C4-2B (cell line): ENCODE results near the gene TRIM72.

ENCODE experiments used
- H3K27ac ChIP-seq: fragments of 450-650 bp; 2 replicates; pipeline ENCODE4 v1.5.1; 2017
- ZFX ChIP-seq: fragments of 450-650 bp; IDR thresholded peaks from 2 replicates; pipeline ENCODE4 v1.6.1; 2017
- TF ChIP-seq, protein P1 (sequence below): fragments of 450-650 bp; conservative IDR thresholded peaks from 2 replicates; pipeline ENCODE4 v1.5.1; 2017; ENCODE audit warnings: mild to moderate bottlenecking

TRIM72 gene

DNA sequence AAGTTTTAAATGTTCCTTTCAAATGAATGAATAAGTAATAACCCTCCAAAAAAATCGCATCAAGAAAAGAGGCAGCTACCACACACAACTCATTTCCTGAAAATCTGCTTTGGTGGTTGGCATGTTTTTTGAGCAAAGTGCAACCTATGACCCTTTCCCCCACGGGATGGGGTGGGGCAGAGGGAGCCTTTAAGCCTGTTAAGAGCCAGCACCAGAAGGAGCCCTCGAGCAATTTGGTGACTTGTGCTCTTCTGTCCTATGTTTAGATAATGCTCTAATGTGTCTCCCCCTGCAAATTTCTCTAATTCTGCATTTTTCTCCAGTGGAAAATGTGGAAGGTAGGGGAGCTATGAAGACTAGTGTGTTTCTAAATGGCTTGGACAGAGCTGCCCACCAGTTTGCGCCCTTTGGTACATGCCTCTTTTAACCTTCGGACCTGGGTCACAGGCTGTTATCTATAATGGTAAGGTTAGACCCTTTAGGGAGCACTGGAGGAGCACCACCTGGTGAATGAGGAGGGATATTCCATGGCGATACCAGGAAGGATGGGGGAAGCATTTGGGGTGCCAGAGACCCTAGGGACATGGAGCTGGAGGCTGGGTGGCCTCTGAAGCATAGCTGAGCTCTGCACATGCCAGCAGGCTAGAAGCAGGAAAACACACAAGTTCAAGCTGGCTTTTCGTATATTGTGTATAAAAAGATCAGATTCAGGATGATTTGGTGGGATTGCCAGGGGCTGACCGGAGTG lies 12.9 kb upstream of the TRIM72 start:
- TF ChIP-seq, protein P1, sequence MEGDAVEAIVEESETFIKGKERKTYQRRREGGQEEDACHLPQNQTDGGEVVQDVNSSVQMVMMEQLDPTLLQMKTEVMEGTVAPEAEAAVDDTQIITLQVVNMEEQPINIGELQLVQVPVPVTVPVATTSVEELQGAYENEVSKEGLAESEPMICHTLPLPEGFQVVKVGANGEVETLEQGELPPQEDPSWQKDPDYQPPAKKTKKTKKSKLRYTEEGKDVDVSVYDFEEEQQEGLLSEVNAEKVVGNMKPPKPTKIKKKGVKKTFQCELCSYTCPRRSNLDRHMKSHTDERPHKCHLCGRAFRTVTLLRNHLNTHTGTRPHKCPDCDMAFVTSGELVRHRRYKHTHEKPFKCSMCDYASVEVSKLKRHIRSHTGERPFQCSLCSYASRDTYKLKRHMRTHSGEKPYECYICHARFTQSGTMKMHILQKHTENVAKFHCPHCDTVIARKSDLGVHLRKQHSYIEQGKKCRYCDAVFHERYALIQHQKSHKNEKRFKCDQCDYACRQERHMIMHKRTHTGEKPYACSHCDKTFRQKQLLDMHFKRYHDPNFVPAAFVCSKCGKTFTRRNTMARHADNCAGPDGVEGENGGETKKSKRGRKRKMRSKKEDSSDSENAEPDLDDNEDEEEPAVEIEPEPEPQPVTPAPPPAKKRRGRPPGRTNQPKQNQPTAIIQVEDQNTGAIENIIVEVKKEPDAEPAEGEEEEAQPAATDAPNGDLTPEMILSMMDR: no peak
- no peak for TF ChIP-seq ZFX
- no peak overlapping the region for H3K27ac ChIP-seq

DNA sequence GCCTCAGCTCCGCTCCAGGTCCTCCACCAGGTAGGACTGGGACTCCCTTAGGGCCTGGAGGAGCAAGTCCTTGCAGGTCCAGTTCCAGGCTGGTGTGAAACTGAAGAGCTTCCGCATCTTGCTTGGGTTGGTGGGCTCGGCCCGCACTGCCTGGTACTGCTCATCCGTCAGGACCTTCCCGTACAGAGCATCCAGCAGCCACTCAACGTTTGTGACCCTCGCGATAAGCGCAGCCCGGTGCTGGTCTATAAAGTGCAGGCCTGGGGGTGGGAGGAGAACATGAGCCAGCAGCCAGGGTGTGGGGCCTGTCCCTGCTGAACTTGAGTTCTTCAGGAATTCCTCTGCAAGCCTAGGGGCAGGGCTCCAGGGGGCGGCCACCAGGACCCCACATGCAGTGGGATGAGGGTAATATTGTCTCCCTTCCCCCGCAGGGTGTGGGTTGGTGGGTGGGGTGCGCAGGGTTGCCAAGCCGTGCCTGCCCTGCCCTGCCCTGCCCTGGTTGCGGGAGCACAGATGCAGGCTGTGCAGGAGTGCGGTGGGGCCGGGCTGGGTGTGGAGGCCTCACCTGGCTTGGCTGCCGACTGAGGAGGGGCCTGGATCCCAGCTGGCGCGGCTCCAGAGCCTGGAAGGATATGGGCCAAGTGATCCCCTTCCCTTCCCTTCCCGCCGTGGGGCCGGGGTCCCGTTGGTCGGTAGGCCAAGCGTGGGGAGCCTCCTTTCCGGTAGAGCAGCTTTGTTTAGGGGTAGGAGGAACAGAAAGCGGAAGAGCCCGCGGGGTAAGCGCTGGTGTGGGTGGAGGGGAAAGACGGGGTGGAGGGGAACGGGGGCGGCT lies 12.1 kb upstream of the TRIM72 start:
- TF ChIP-seq, protein P1: no peak
- TF ChIP-seq ZFX: no peak

DNA sequence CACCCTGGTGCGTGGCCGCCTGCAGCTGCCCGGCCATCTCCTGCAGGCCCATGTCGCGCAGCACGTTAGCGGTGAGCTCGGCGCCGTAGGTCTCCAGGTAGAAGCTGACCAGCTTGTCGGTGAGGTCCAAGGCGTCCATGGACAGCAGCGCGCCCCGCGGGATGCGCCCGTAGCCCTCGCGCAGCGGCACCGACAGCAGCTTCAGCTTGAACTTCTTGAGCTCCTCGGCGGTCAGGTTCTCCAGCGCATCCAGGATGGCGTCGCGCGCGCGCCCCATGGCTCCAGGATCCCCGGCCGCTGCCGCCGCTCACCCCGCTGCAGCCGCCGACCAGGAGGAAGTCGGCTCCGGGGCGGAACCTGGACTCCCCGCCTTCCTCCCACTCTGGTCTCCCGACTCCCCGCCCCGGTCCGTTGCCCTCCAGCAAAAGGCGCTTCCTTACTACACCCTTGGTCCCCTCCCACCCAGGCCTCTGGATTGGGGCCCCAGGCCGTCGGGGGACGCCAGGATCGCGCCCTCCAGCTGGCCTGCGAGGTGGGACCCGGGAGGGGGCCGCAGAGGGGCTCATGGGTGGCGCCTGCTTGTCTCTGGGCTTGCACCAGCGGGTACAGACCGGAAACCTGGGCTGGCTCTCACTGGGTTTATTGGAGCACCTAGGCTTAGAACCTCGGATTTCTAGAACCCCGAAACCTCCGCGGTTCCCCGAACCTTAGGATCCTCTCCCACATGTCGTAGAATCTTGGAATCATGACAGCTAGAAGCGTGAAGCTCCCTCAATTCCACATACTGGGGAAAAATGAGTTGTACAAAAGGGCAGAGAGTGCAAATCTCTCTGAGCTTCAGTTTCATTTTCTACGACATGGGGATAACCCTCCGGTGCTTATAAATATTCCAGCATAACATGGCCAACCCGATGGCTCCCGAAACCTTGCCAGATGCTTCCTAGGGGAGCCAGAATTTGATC lies 11.2 kb upstream of the TRIM72 start, which contains the start of gene PYCARD:
Gene PYCARD (minus strand): TSS at position 347 of the 962 bp plus-strand sequence. CDS start 70 bp downstream, at position 277.
- no peak within 1 kb of the TSS for H3K27ac ChIP-seq
- TF ChIP-seq, protein P1: no peak
- no peak for TF ChIP-seq ZFX

More for the DNA sequence above, 12.1 kb upstream of the TRIM72 start:
- H3K27ac ChIP-seq: no peak overlapping the region

DNA sequence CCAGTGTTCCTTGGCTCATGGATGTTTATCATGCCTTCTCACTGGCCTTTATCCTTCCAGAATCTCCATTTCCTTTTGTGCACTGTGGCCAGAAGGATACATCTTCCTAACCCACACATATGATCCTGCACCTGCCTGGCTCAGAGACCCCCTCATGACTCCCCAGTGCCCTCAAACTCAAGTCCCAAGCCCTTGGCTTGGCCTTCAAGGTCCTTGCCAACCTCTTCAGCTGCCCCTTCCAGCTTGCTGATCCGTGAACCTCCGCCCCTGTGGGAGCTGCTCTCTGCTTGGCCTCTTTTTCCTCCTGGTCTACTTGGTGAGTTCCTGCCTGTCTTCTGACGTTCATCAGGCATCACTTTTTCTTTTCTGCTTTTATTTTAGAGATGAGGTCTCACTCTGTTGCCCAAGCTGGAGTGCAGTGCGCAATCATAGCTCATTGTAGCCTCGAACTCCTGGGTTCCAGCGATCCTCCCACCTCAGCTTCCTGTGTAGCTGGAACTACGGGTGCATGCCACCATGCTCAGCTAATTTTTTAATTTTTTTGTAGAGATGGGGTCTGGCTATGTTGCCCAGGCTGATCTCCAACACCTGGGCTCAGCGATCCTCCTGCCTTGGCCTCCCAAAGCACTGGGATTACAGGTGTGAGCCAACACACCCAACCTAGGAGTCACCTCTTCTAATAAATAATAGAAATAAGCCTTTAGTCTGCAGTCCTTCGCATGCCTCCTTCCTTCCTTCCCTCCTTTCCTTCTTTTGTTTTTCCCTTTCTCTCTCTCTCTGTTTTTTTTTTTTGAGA lies 8.8 kb upstream of the TRIM72 start:
- TF ChIP-seq ZFX: no peak
- TF ChIP-seq, protein P1: no peak

DNA sequence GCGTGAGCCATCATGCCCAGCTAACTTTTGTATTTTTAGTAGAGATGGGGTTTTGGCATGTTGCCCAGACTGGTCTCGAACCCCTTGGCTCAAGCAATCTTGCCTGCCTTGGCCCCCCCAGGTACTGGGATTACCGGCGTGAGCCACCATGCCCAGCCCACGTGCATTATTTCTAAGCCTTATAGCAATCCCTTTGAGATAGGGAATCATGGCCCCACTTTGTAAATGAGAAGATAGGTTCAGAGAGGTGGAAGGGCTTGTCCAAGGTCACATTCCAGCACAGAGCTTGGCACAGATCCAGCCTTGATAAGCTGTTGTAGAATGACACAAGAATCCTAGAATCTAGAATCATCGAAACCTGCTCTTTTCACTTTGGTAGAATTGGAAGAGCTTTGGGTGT lies 7.1 kb upstream of the TRIM72 start:
- H3K27ac ChIP-seq: no peak overlapping the region
- no peak for TF ChIP-seq ZFX
- TF ChIP-seq, protein P1: no peak

More for the DNA sequence above, 8.8 kb upstream of the TRIM72 start:
- H3K27ac ChIP-seq: no peak overlapping the region

DNA sequence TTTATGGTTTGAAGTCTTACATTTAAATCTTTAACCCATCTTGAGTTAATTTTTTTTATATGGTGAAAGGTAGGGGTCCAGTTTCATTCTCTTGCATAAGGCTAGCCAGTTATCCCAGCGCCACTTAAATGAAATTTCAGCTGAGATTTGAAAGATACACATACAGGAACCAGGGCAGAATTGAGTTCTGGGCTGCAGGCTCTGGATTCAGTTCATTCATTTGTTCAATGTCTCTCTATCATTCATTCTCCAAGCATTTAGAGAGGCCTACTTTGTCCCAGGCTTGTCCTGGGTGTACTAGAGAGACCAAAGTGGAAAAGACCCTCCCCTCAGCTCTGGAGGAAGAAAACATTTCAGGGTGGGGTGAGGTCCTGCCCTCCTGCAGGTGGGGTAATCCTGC lies 577 bp upstream of the TRIM72 start:
- H3K27ac ChIP-seq: no peak overlapping the region
- no peak for TF ChIP-seq ZFX
- TF ChIP-seq, protein P1: no peak
